ENCODE data around the gene CSTPP1.

- TF ChIP-seq EZH2 (IDR thresholded peaks at IDR 0.05; ENCODE audit: borderline replicate concordance, low read depth, low read length, severe bottlenecking) (no peak), CTCF (IDR thresholded peaks at IDR 0.05; ENCODE audit: extremely low read depth in 1 of 2, insufficient read depth in 1 of 2, low read depth in 1 of 2, low read length in 2 of 2) (no peak), POLR2AphosphoS5 (IDR thresholded peaks at IDR 0.05; ENCODE audit: insufficient read depth, low read depth, low read length) (no peak)
These were observed 211.7 kb downstream of the CSTPP1 start for GRCh38 chr11:47148270-47148669.

All from endothelial cell of umbilical vein (primary cell).